WERI-Rb-1 (cell line): ENCODE measurements around the gene MAP3K10.

Experiments used
- DNase-seq: peaks from one replicate; pipeline ENCODE4 v3.0.0-alpha.2; 2020
- H3K27ac ChIP-seq: fragments of 250-450 bp; sonication (Bioruptor Pico); 2 replicates; pipeline ENCODE4 v1.5.1; 2020; ENCODE audit warnings: mild to moderate bottlenecking, moderate library complexity
- H3K27me3 ChIP-seq: fragments of 250-450 bp; sonication (Bioruptor Pico); 2 replicates; pipeline ENCODE4 v1.5.1; 2021; ENCODE audit warnings: mild to moderate bottlenecking, low read depth, moderate library complexity; ENCODE audit not compliant: insufficient read depth, severe bottlenecking
- H3K36me3 ChIP-seq: fragments of 250-450 bp; sonication (Bioruptor Pico); 2 replicates; pipeline ENCODE4 v1.5.1; 2020; ENCODE audit warnings: mild to moderate bottlenecking, moderate library complexity
- H3K4me3 ChIP-seq: 2 replicates; pipeline ENCODE4 v1.5.1; 2011; ENCODE audit warnings: low read depth, mild to moderate bottlenecking, control low read depth, low read length
- H3K9me3 ChIP-seq: fragments of 250-450 bp; sonication (Bioruptor Pico); 2 replicates; pipeline ENCODE4 v1.5.1; 2021; ENCODE audit warnings: mild to moderate bottlenecking, moderate library complexity; ENCODE audit not compliant: severe bottlenecking
- TF ChIP-seq, protein P1 (sequence below): IDR thresholded peaks from 2 replicates; pipeline ENCODE4 v1.5.1; 2011; ENCODE audit warnings: low read depth, mild to moderate bottlenecking, control low read depth, inconsistent platforms, low read length

The MAP3K10 gene

GRCh38 chr19:40232479-40232878 lies 41.3 kb downstream of the MAP3K10 start:
- Histone ChIP-seq H3K27me3 (peaks cover 6% of the 10 kb centered on the region), H3K27ac (no peak overlapping the region), H3K4me3 (no peak overlapping the region), H3K9me3 (no peaks in the 10 kb centered on the region), H3K36me3 (peaks cover 22% of the 10 kb centered on the region)
- TF ChIP-seq, protein P1, sequence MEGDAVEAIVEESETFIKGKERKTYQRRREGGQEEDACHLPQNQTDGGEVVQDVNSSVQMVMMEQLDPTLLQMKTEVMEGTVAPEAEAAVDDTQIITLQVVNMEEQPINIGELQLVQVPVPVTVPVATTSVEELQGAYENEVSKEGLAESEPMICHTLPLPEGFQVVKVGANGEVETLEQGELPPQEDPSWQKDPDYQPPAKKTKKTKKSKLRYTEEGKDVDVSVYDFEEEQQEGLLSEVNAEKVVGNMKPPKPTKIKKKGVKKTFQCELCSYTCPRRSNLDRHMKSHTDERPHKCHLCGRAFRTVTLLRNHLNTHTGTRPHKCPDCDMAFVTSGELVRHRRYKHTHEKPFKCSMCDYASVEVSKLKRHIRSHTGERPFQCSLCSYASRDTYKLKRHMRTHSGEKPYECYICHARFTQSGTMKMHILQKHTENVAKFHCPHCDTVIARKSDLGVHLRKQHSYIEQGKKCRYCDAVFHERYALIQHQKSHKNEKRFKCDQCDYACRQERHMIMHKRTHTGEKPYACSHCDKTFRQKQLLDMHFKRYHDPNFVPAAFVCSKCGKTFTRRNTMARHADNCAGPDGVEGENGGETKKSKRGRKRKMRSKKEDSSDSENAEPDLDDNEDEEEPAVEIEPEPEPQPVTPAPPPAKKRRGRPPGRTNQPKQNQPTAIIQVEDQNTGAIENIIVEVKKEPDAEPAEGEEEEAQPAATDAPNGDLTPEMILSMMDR: no peak
- no peak for DNase-seq

- no peaks in the 10 kb centered on the region for H3K9me3 ChIP-seq
- peaks cover 29% of the 10 kb centered on the region for H3K36me3 ChIP-seq
- TF ChIP-seq, protein P1: no peak
- no peak for DNase-seq
- H3K27ac ChIP-seq: no peak overlapping the region
- H3K4me3 ChIP-seq: no peak overlapping the region
- no peaks in the 10 kb centered on the region for H3K27me3 ChIP-seq
These were observed 42.0 kb downstream of the MAP3K10 start for GRCh38 chr19:40232949-40233810.

GRCh38 chr19:40233811-40234389 lies 42.7 kb downstream of the MAP3K10 start:
- Histone ChIP-seq H3K27me3 (no peaks in the 10 kb centered on the region), H3K36me3 (peaks cover 36% of the 10 kb centered on the region), H3K27ac (no peak overlapping the region), H3K4me3 (no peak overlapping the region), H3K9me3 (no peaks in the 10 kb centered on the region)
- DNase-seq: no peak
- TF ChIP-seq, protein P1: no peak

- Histone ChIP-seq H3K36me3 (peaks cover 43% of the 10 kb centered on the region), H3K27me3 (no peaks in the 10 kb centered on the region), H3K27ac (no peak overlapping the region), H3K9me3 (no peaks in the 10 kb centered on the region), H3K4me3 (no peak overlapping the region)
- TF ChIP-seq, protein P1: no peak
- DNase-seq: no peak
These were observed 43.4 kb downstream of the MAP3K10 start for GRCh38 chr19:40234429-40235237.

DNA sequence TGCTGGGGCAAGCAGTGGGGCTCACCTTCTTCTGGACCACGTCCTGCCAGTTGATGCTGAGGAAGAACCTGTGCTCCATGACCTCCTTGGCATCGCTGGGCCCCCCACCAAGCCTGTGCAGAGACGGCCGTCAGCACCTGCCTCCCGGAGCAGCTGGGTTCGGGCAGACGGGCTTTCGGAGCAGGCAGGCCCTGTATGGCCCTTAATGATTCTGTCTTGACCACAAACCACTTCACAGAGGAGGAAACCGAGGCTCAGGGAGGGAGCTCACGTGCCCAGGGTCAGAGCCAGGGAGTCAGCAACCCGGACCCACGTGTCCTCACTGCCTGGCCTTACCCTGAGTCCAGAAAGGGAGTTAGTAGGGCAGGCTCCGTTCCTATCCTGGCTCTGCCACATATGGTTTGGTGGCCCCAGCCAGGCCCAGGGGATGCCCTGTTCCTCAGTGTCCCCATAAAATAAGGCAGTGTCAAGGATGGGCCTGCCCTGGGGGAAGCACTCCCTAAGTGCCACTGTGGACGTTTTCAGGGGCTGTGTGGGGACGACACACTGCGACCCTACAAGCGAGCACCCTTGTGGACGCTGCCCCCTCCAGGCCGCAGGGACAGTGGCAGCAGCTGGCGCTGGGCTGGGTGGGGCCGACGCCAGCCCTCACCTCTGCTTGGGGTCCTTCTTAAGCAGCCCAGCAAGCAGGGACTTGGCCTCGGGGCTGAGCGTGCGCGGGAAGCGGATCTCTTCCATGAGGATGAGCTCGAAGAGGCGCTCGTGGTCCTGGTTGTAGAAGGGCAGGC lies 44.2 kb downstream of the MAP3K10 start:
- H3K4me3 ChIP-seq: no peak overlapping the region
- H3K27me3 ChIP-seq: no peaks in the 10 kb centered on the region
- no peak for DNase-seq
- H3K9me3 ChIP-seq: no peaks in the 10 kb centered on the region
- TF ChIP-seq, protein P1: peak; percentile 58
- peaks cover 51% of the 10 kb centered on the region for H3K36me3 ChIP-seq
- H3K27ac ChIP-seq: no peak overlapping the region
